C4-2B (cell line): ENCODE results near the gene RPH3AL.

ENCODE experiments used
- H3K27ac ChIP-seq: fragments of 450-650 bp; 2 replicates; pipeline ENCODE4 v1.5.1; 2017
- ZFX ChIP-seq: fragments of 450-650 bp; IDR thresholded peaks from 2 replicates; pipeline ENCODE4 v1.6.1; 2017
- TF ChIP-seq, protein P1 (sequence below): fragments of 450-650 bp; conservative IDR thresholded peaks from 2 replicates; pipeline ENCODE4 v1.5.1; 2017; ENCODE audit warnings: mild to moderate bottlenecking

RPH3AL gene

DNA sequence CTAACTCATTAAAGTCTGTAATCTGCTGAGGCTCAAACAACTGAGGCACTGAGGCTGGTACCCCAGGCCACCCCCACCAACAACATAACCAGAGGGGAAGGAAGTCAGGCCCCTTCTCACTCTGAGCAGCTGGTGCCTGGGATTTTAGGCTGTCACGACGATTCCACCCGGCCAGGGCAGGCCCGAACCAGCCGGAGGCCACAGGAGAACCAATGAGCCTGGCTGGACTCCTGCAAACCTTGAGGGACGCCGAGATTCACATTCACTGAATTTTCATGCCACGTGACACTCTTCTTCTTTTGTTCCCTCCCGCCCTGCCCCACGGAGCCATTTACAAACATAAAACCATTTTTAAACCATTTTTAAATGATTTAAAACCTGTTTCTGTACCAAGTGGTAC, 48.1 kb downstream of the RPH3AL start:
- TF ChIP-seq, protein P1, sequence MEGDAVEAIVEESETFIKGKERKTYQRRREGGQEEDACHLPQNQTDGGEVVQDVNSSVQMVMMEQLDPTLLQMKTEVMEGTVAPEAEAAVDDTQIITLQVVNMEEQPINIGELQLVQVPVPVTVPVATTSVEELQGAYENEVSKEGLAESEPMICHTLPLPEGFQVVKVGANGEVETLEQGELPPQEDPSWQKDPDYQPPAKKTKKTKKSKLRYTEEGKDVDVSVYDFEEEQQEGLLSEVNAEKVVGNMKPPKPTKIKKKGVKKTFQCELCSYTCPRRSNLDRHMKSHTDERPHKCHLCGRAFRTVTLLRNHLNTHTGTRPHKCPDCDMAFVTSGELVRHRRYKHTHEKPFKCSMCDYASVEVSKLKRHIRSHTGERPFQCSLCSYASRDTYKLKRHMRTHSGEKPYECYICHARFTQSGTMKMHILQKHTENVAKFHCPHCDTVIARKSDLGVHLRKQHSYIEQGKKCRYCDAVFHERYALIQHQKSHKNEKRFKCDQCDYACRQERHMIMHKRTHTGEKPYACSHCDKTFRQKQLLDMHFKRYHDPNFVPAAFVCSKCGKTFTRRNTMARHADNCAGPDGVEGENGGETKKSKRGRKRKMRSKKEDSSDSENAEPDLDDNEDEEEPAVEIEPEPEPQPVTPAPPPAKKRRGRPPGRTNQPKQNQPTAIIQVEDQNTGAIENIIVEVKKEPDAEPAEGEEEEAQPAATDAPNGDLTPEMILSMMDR: no peak
- no peak for TF ChIP-seq ZFX
- no peak overlapping the region for H3K27ac ChIP-seq

DNA sequence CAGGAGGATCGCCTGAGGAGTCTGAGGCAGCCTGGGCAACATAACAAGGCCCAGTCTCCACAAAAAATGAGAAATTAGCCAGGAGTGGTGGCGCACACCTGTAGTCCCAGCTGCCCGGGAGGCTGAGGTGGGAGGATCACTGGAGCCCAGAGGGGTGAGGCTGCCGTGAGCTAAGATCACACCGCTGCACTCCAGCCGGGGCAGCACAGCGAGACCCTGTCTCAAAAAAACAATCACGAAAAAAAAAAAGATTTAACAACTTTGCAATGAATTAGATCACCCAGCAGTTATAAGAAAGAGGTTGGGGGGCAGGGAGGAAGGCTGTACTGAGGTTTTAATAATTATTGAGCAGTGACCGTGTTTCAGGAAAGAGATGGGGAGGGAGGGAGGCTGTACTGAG, 49.4 kb downstream of the RPH3AL start:
- TF ChIP-seq, protein P1: no peak
- TF ChIP-seq ZFX: no peak
- H3K27ac ChIP-seq: no peak overlapping the region

- TF ChIP-seq, protein P1: no peak
- TF ChIP-seq ZFX: no peak
- H3K27ac ChIP-seq: no peak overlapping the region
Observed at GRCh38 chr17:302300-302698, 50.3 kb downstream of the RPH3AL start.

DNA sequence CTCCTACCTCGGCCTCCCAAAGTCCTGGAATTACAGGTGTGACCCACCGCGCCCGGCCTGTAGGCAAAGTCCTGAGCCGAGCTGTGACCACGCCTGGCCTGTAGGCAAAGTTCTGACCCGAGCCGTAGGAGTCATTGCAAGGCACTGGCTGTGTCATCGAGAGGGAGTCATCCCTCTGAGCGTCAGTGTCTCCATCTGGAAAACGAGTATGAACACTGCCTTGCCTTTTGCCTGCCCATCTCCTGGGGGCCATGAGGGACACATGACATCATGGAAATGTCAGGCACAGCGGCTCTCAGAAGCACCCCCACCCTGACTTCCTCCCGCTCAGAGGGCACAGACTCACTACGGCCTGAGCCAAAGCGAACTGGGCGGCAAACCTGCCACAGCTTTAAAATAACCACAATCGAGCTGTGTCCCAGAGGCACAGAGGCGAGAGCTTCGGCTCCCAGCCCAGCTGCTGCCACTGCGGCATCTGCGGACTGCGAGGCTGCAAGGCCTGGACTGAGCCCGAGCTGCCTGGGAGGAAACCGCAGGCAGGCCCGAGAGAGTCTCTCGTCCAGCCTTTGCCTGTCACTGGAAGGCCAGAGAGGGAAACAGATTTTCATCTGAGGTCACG, 50.8 kb downstream of the RPH3AL start:
- no peak overlapping the region for H3K27ac ChIP-seq
- TF ChIP-seq, protein P1: no peak
- TF ChIP-seq ZFX: no peak

- H3K27ac ChIP-seq: no peak overlapping the region
- no peak for TF ChIP-seq ZFX
- TF ChIP-seq, protein P1: no peak
Observed at GRCh38 chr17:300881-301280, 51.7 kb downstream of the RPH3AL start.

DNA sequence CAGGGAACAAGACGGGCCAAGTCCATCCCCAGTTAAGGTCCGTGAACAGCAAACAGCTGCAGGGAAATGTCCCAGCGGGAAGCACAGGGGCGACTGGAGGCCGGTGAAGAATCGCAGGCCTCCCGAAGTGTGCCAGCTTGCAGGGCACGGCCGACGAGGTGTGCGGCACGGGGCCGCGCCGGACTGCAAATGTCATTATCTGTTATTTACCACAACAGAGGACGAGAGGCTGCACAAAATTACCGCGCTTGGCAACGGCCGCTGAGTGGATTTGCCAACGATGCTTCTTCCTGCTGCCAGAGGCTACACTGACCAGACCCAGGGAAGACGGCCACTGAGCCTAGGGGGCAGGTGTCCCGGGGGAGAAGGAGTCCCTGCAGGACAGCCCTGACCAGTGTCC, 53.1 kb downstream of the RPH3AL start:
- no peak overlapping the region for H3K27ac ChIP-seq
- TF ChIP-seq, protein P1: no peak
- TF ChIP-seq ZFX: no peak

- TF ChIP-seq ZFX: no peak
- TF ChIP-seq, protein P1: no peak
- no peak overlapping the region for H3K27ac ChIP-seq
Observed at GRCh38 chr17:298791-299450, 53.7 kb downstream of the RPH3AL start.
